ENCODE measurements around the gene OIP5. TPM values are rescaled to one million over a fixed set of nuclear protein-coding genes. Genes with fewer than 3 reads are reported as not detected.

OIP5 gene
- total and polyA plus RNA-seq, 2 of the 4 experiments (the other 2 are of a cell fraction) = 4.1 to 5.5 TPM

GRCh38 chr15:41309226-41309905 is 23.0 kb downstream of the OIP5 start:
- TF ChIP-seq CHD1 (IDR thresholded peaks at IDR 0.05; ENCODE audit: low read depth, low read length) (no peak), MAFK (IDR thresholded peaks at IDR 0.05; ENCODE audit: low read depth, low read length) (no peak), ELK1 (IDR thresholded peaks at IDR 0.05; ENCODE audit: borderline replicate concordance, low read depth, low read length) (no peak), NFE2L2 (IDR thresholded peaks at IDR 0.05; ENCODE audit: low read depth, low read length) (no peak), CTCF (conservative IDR thresholded peaks at IDR 0.05; ENCODE audit: low read depth, low read length) (no peak), RFX5 (IDR thresholded peaks at IDR 0.05; ENCODE audit: low read depth, low read length) (no peak), SMC3 (IDR thresholded peaks at IDR 0.05; ENCODE audit: low read depth, low read length) (no peak), CEBPB (IDR thresholded peaks at IDR 0.05; ENCODE audit: low read depth, low read length) (no peak), MXI1 (IDR thresholded peaks at IDR 0.05; ENCODE audit: borderline replicate concordance, low read depth, low read length) (no peak), RCOR1 (IDR thresholded peaks at IDR 0.05; ENCODE audit: insufficient replicate concordance, low read length) (no peak)
- Histone ChIP-seq H3K4ac (ENCODE audit: low read depth, low read length) (no peak overlapping the region), H3K27ac (ENCODE audit: insufficient read depth, low read length) (no peak overlapping the region), H3K9me3 (ENCODE audit: control insufficient read depth, insufficient read depth, low read length) (no peaks in the 10 kb centered on the region), H3K4me2 (ENCODE audit: low read depth, low read length) (no peak overlapping the region), H2AFZ (replicated peaks; ENCODE audit: low read length, poor library complexity) (no peak overlapping the region), H3K9me1 (ENCODE audit: insufficient read depth, low read length) (no peaks in the 10 kb centered on the region; the same call in 1 of the 2 replicates), H4K8ac (ENCODE audit: low read depth in 2 of 2, low read length in 2 of 2) (no peak overlapping the region), H4K5ac (ENCODE audit: low read depth, low read length) (no peak overlapping the region), H3K56ac (ENCODE audit: extremely low read depth, insufficient read depth, low read length) (no peak overlapping the region), H2AK9ac (replicated peaks; ENCODE audit: low read depth, low read length, poor library complexity) (no peak overlapping the region), H3K18ac (ENCODE audit: low read depth, low read length) (no peak overlapping the region), H3K4me3 (ENCODE audit: insufficient read depth, low read depth, low read length) (no peak overlapping the region), H2BK5ac (ENCODE audit: low read depth, low read length, poor library complexity, severe bottlenecking) (no peak overlapping the region), H4K20me1 (ENCODE audit: insufficient read depth, low read length) (no peaks in the 10 kb centered on the region), H2AK5ac (ENCODE audit: low read depth, low read length) (no peak overlapping the region), H3K23ac (ENCODE audit: low read depth, low read length) (no peak overlapping the region), H4K91ac (ENCODE audit: insufficient read depth, low read depth, low read length) (no peak overlapping the region), H3K27me3 (ENCODE audit: control insufficient read depth, insufficient read depth, low read length) (no peaks in the 10 kb centered on the region), H3K4me1 (ENCODE audit: control insufficient read depth, insufficient read depth, low read length) (no peaks in the 10 kb centered on the region), H2BK120ac (ENCODE audit: low read depth, low read length) (no peak overlapping the region), H2BK15ac (ENCODE audit: low read depth, low read length) (no peak overlapping the region), H3K14ac (replicated peaks; ENCODE audit: low read depth, low read length) (no peak overlapping the region), H3K9ac (ENCODE audit: low read depth, low read length) (no peak overlapping the region), H3K36me3 (ENCODE audit: control insufficient read depth, insufficient read depth, low read length) (0 out of 2 replicates have a peak, but pooled peaks cover 3% of the 10 kb centered on the region), H3K79me1 (ENCODE audit: low read depth in 1 of 2, low read length in 2 of 2) (peaks cover 0 to 4% of the 10 kb centered on the region in 2 experiments; a peak in 3 of 4 replicates), H2BK20ac (ENCODE audit: low read depth, low read length) (no peak overlapping the region)
- BruUV-seq (replicated peaks) = no TSS peak
- ChIA-PET CTCF (no interaction called here), POLR2A (ENCODE audit: unreplicated experiment) (no interaction called here)
- dilution Hi-C loops (cut with HindIII; ENCODE audit: low sequenced_read_pairs, unreplicated experiment) (no loop called here), in situ Hi-C loops (cut with MboI; ENCODE audit: low sequenced_read_pairs) (no loop called here), intact Hi-C loops (cut with micrococcal nuclease) (no loop called here)
- WGBS, 2 experiments (ENCODE audit: extremely low coverage in 2 of 2, insufficient read length in 1 of 2) = no CpG with 5 or more reads among the region's 2 CpGs
- no peak for DNase-seq
- no peak for ATAC-seq (ENCODE audit: low read depth)
